ENCODE measurements around the gene FBXO24.
A peak's percentile ranks its signal among the peaks of the same experiment; 100 is the strongest.
"Not testable (repeated sequence)": the region's sequence is repeated elsewhere in the genome, so short reads cannot be mapped to it uniquely, and the experiment has no call there.

The FBXO24 gene

DNA sequence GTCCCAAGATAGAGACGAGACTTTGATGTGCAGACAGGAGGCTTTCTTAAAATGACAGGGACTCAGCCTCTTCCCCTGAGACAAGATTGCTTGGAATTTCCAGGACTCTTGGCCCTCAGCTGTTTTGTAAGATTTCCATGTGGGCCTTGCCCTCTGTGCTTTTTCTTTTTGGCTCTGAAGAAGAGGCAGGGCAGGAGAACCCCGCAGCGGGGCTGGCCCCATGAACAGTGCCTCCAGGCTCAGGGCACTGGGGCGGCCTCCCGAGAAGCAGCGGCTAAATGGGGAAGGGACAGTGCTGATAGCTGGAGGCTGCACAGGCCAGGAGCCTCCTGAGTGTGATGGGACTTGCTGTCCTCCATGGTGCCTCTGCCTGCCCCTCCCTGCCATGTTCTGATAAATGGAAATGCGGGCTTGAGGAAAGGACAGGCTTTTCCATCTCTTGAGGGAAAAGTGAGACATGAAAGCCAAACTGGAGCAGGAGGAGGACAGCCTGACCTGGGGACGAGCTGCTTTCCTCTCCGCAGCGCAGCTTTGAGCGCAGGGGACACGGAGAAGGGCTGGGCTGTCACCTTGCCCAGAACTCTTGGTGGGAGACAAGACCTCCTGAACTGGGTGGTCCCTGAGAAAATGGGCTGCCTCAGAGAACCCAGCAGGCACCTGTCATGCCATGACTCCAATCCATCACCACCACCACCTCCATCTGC is 24.5 kb upstream of the FBXO24 start:
- DNase-seq (ENCODE audit: low spot score): no peak

DNA sequence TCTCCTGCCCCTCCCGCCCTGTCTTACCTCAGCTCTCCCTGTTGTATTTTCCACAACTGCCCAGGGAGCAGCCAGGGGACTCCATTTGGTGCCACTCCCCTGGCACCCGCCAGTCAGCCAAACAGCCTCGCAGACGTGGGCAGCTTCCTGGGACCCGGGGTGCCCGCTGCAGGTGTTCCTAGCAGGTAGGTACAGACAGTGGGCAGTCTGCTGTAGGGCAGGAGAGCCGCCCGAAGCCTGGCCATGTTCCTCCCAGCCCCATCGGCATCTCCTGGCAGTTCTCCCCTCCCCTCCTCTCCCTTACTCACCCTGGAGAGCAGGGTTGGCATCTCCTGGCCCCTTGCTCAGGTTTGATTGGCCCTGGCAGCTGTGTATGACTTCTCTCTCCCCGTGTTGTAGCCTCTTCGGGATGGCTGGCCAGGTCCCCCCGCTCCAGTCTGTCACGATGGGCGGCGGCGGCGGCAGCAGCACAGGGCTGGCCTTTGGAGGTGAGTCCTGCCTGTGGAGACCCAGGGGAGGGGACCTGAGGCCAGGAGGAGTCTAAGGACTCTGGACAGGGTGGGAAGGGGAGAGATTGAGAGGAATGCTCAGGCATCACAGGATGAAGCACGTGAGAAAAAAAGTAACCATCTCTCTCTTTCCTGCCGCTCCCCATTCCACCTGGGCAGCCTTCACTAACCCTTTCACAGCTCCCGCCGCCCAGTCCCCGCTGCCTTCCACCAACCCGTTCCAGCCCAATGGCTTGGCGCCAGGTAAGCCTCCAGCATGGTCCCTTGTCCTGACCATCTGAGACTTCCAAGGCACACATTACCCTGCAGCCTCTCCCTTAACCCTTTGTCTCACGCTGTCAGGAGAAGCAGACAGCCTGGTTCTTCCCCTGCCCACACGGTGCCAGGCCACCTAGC is 23.7 kb upstream of the FBXO24 start:
- no peak for DNase-seq (ENCODE audit: low spot score)

DNA sequence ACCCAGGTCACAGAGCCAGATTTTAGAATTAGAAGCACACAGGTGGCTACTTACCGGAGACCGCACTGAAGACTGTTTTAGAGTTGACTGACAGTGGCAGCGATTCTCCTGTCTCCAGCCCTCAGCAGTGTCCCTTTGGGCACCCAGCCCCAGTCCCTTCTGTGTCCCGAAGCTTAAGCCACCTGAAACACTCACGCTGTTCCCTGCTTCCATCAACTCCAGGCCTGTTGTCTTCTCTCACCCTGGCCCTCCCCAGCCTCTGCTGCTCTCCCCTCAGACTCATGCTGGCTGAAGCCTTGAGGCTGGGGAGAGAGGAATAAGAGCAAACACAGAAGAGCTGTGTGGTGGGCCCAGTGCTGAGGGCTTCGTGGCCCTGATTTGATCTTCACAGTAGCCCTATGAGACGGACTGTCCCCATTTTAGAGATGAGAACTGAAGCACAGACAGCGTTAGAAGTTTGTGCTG is 23.0 kb upstream of the FBXO24 start:
- no peak for DNase-seq (ENCODE audit: low spot score)

GRCh38 chr7:100563809-100564400 is 22.2 kb upstream of the FBXO24 start:
- DNase-seq (ENCODE audit: low spot score): peak; percentile 89

- DNase-seq (ENCODE audit: low spot score): not testable (repeated sequence)
Observed at GRCh38 chr7:100564405-100564804, 21.7 kb upstream of the FBXO24 start.

GRCh38 chr7:100565133-100565571 is 21.0 kb upstream of the FBXO24 start:
- no peak for DNase-seq (ENCODE audit: low spot score)

GRCh38 chr7:100566018-100566531 is 20.1 kb upstream of the FBXO24 start:
- no peak for DNase-seq (ENCODE audit: low spot score)

DNA sequence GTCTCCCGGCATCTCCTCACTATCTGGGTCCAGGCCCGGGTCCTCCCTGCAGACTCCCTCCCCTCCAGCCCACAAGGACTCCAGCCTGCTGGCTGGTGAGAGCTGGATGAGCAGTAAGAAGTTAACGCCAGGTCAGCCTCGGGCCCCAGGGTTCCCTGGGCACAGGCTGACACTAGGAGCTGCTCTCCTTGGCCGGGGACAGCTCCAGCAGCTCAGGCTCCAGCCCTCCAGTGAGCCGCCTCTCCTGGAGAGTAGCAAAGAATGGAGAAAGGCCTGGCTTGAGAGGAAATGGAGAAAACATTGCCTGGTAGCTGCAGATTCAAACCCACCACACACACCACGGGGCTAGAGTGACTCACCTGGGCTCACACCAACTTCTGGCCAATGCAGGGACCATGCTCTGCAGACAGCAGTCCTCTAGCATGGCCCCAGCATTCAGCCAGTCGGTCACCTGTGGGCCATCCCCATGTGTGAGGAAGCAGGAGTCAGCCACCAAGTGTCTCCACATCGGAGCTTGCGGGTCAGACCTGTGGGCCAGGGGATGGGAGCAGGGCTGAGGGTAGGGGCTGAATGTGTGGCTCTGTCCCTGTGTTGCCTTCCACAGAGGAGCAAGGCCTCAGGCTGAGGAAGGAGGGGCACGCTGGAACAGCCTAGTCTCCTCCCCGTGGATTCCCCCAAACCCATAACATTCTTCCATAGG is 18.9 kb upstream of the FBXO24 start:
- DNase-seq (ENCODE audit: low spot score): no peak

DNA sequence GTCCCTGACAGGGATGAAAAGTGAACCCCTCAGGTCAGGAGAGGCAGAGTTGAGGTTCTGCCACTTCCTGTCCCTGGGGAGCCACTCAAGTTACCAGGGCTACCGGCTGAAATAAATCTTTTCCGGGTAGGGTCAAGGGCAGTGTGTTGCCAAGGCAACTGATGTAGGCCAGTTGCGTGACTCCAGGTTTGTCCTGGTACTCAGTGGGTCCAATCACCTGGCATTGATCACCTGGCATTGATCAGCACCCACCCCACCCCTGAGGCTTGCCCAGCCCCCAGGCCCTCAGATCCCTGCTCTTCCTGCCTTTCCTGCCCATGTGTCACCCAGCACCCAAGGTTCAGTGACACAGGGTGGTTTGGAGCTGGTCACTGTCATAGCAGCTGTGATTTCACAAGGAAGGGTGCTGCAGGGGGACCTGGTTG is 18.4 kb upstream of the FBXO24 start:
- DNase-seq (ENCODE audit: low spot score): no peak

DNA sequence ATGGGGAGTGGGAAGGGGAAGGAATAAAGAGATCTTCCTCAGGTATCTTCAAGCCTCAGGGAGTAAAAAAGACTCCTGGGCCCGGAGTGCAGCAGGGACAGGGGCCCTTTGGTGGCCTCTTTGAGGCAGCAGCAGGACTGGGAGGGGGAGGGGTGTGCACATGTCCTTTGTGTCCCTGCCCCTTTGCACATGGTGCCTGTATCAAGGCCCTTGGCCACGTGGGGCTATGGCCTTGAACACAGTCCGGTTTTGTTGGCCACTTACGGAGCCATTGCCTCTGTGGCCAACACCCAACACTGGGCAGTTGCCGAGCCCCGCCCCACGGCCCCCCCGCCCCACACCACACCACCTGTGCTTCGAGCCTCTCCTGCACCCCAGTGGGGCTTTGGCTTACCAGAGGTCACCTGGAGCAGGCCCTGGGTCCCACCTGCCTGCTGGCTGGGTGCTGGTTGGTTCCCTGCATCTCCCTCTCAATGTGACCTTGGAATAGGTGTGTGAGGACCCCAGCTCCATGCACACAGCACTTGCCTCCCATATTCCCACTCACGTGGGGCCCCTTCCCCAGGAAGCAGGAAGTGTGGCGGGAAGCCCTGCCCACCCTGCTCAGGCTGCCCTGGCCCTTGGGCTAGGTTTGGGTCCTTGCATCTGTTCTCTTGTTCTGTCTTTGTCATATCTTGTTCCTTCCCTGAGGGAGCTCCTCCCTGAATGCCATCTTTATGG is 17.8 kb upstream of the FBXO24 start:
- no peak for DNase-seq (ENCODE audit: low spot score)

- DNase-seq (ENCODE audit: low spot score): peak; percentile 45
Observed at GRCh38 chr7:100568896-100569844, 17.0 kb upstream of the FBXO24 start.

GRCh38 chr7:100570954-100571828 is 14.9 kb upstream of the FBXO24 start:
- no peak for DNase-seq (ENCODE audit: low spot score)

GRCh38 chr7:100571829-100572116 is 14.4 kb upstream of the FBXO24 start:
- DNase-seq (ENCODE audit: low spot score): no peak

DNA sequence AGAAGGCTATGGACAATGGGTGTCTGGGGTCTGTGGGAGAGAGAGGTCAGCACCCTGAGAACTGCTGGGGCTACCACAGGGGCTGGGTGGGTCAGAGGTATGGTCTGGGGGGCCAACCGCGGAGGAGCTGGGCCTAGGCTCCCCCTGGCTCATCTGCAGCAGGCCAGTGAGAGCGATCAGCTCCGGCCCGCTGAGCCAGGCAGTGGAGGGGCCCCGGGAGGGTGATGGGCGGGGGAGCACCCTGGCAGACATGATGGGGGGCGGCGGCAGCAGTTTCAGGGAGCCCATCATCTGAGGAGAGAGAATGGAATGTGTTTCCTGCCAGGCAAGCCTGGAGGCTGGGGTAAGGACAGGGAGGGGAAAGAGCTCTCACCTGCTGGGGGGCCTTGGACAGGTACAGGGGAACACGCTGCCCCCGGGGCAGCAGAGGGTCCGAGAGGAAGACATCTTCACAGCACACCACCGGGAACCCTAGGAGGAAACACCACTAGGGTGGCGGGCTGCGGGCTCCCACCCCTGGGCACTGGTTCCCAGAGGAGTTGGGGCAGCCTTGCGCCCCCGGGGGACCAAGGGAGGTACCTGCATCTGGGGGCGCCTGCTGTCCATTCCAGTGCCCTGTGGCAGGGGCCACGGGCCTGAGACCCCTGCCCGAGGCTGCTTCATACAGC is 13.7 kb upstream of the FBXO24 start:
- DNase-seq (ENCODE audit: low spot score): no peak

DNA sequence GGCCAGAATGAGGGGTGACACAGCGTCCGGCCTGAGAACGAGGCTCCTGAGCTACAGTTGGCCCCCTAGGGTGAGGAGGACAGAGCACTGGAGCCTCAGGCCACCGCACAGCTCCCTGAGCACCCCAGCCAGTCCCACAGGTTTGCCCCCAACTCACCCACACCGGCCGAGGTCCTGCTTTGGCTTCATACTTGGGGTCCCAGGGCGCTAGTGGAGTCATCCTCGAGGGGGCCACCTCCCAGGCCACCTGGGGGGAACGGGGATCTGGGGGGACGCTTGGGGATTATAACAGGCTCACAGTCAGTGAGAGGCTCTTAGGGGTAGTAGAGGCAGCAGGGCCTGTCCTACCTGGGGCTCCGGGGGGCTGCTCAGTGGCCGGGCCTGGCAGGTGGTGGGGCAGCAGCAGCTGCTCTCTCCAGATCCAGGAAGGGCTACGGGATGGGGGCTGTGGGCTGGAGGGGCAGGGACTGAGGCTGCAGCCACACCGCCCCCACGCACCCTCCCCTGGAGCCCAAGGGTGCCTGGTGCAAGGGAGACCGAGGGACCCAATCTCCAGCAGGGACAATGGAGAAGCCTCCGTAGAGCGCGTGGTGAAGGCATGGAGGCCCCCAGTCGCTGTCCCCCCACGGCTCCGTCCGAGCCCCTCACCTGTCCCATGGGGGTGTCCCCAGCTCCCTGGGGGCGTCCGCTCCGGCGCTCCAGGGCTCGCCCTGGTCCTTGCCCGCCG is 13.0 kb upstream of the FBXO24 start:
- DNase-seq (ENCODE audit: low spot score): no peak

DNA sequence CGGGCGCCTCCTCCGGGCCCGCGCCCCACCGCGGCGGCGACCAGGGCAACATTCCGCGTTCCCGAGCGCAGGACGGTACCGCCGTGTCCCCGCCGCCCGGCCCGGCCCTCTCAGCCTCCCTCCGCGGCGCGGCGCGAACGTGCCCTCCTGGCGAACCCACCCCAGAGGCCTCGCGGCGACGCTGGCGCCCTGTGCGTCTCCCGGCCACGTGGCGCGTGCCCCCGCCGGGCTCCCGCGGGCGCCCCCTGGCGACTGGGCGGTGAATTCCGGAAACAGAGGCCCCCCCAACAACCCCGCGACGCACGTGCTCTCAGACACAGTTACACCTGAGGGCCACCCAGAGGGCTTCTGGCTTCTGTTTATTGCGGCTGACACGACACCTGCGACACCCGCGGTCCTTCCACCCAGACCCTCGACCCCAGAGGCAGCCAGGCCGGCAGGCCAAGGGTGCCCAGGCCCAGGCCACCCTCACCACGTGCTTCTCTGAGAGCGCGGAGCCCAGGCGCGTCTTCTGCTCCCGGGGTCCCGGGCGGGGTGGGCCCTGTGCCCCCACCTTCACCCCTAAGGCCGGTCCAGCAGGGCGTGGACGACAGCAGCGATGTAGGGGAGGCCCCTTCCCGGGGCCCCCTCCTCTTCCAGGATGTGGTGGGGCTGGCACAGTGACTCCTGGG is 12.3 kb upstream of the FBXO24 start, which contains the start of gene SAP25:
Gene SAP25, minus strand, starts transcription at position 210 of the 671 bp plus-strand sequence. Its CDS starts 158 bp downstream, at position 52.
- no peak for DNase-seq (ENCODE audit: low spot score)
